ENCODE measurements around the gene CHCHD1. TPM values are rescaled to one million over a fixed set of nuclear protein-coding genes. Genes with fewer than 3 reads are reported as not detected.

CHCHD1 gene
- total and polyA plus RNA-seq, 2 experiments from 2014 or later: 40.6 to 187 TPM

DNA sequence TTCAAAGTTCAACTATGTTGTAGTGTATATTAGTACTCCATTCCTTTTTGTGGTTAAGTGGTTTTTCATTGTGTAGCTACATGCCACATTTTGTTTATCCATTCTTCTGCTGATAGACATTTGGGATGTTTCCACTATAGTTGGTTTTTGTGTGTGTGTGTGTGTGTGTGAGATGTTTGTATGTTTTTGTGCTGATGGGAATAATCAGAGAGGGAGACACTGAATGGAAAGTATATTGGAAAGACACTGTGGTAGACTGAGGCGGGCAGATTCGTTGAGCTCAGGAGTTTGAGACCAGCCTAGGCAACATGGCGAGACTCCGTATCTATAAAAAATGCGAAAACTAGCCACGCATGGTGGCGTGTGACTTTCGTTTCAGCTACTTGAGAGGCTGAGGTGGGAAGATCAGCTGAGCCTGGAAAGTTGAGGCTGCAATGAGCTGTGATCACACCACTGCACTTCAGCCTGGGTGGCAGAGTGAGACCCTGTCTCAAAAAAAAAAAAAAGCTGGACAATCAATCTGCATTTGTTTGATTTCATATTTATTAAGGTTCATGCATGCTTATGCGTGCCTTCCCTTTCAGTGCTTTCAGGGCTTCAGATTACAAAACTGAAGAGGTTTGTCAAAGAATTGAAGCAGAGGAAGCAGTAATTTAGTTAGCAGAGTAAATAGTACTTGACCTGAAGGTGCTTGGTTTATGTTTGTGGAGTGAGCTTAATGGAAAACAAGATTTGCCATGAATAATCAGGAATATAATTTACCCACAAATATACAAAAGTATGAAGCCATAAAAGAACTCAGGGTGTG is 22.9 kb upstream of the CHCHD1 start:
- Histone ChIP-seq H3K9me2 (ENCODE audit: insufficient read depth) (no peaks in the 10 kb centered on the region), H3K36me3 (ENCODE audit: insufficient read depth) (peaks cover 28% of the 10 kb centered on the region), H2AFZ (no peak overlapping the region), H3K4me1 (ENCODE audit: insufficient read depth) (no peaks in the 10 kb centered on the region), H3F3A (replicated peaks; ENCODE audit: low read depth) (no peaks in the 10 kb centered on the region), H3K27ac (ENCODE audit: low read depth) (no peak overlapping the region), H3K4me2 (no peak overlapping the region), H3K27me3 (ENCODE audit: insufficient read depth) (no peaks in the 10 kb centered on the region), H3K79me2 (replicated peaks; ENCODE audit: insufficient read depth) (no peaks in the 10 kb centered on the region), H3K4me3 (no peak overlapping the region), H4K20me1 (replicated peaks; ENCODE audit: insufficient read depth) (peaks cover 9% of the 10 kb centered on the region; the same call in 1 of the 2 replicates)
- DNase-seq (ENCODE audit: low spot score) (no peak), ATAC-seq (no peak)
- H3K9me3 Mint-ChIP-seq: no peaks in the 10 kb centered on the region
- H3K4me3 Mint-ChIP-seq: no peak overlapping the region
- H3K27ac Mint-ChIP-seq: no peak overlapping the region
- H3K4me1 Mint-ChIP-seq: no peaks in the 10 kb centered on the region
- peaks cover 25% of the 10 kb centered on the region for H3K36me3 Mint-ChIP-seq (ENCODE audit: low read depth)
- peaks cover 3% of the 10 kb centered on the region for H3K27me3 Mint-ChIP-seq (ENCODE audit: insufficient read depth, low read depth, poor library complexity)
- TF ChIP-seq POLR2AphosphoS5 (IDR thresholded peaks at IDR 0.05; ENCODE audit: low read depth) (no peak), STAT1 (IDR thresholded peaks at IDR 0.05; ENCODE audit: unreplicated experiment) (no peak), EZH2phosphoT487 (IDR thresholded peaks at IDR 0.05; ENCODE audit: unreplicated experiment) (no peak), JUNB (IDR thresholded peaks at IDR 0.05; ENCODE audit: unreplicated experiment) (no peak), ZNF114 (CRISPR knock-in tag; IDR thresholded peaks at IDR 0.05) (no peak), ZNF331 (CRISPR knock-in tag; IDR thresholded peaks at IDR 0.05; ENCODE audit: low read depth) (no peak), EZH2 (IDR thresholded peaks at IDR 0.05; ENCODE audit: low read depth, unreplicated experiment) (no peak), NANOG (IDR thresholded peaks at IDR 0.05; ENCODE audit: borderline replicate concordance) (no peak), CREB1 (CRISPR knock-in tag; IDR thresholded peaks at IDR 0.05; ENCODE audit: low read depth) (no peak)
- TF ChIP-seq, protein P1, sequence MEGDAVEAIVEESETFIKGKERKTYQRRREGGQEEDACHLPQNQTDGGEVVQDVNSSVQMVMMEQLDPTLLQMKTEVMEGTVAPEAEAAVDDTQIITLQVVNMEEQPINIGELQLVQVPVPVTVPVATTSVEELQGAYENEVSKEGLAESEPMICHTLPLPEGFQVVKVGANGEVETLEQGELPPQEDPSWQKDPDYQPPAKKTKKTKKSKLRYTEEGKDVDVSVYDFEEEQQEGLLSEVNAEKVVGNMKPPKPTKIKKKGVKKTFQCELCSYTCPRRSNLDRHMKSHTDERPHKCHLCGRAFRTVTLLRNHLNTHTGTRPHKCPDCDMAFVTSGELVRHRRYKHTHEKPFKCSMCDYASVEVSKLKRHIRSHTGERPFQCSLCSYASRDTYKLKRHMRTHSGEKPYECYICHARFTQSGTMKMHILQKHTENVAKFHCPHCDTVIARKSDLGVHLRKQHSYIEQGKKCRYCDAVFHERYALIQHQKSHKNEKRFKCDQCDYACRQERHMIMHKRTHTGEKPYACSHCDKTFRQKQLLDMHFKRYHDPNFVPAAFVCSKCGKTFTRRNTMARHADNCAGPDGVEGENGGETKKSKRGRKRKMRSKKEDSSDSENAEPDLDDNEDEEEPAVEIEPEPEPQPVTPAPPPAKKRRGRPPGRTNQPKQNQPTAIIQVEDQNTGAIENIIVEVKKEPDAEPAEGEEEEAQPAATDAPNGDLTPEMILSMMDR (conservative IDR thresholded peaks at IDR 0.05; ENCODE audit: low read depth in 2 of 2): no peak
- TF ChIP-seq, protein P2, sequence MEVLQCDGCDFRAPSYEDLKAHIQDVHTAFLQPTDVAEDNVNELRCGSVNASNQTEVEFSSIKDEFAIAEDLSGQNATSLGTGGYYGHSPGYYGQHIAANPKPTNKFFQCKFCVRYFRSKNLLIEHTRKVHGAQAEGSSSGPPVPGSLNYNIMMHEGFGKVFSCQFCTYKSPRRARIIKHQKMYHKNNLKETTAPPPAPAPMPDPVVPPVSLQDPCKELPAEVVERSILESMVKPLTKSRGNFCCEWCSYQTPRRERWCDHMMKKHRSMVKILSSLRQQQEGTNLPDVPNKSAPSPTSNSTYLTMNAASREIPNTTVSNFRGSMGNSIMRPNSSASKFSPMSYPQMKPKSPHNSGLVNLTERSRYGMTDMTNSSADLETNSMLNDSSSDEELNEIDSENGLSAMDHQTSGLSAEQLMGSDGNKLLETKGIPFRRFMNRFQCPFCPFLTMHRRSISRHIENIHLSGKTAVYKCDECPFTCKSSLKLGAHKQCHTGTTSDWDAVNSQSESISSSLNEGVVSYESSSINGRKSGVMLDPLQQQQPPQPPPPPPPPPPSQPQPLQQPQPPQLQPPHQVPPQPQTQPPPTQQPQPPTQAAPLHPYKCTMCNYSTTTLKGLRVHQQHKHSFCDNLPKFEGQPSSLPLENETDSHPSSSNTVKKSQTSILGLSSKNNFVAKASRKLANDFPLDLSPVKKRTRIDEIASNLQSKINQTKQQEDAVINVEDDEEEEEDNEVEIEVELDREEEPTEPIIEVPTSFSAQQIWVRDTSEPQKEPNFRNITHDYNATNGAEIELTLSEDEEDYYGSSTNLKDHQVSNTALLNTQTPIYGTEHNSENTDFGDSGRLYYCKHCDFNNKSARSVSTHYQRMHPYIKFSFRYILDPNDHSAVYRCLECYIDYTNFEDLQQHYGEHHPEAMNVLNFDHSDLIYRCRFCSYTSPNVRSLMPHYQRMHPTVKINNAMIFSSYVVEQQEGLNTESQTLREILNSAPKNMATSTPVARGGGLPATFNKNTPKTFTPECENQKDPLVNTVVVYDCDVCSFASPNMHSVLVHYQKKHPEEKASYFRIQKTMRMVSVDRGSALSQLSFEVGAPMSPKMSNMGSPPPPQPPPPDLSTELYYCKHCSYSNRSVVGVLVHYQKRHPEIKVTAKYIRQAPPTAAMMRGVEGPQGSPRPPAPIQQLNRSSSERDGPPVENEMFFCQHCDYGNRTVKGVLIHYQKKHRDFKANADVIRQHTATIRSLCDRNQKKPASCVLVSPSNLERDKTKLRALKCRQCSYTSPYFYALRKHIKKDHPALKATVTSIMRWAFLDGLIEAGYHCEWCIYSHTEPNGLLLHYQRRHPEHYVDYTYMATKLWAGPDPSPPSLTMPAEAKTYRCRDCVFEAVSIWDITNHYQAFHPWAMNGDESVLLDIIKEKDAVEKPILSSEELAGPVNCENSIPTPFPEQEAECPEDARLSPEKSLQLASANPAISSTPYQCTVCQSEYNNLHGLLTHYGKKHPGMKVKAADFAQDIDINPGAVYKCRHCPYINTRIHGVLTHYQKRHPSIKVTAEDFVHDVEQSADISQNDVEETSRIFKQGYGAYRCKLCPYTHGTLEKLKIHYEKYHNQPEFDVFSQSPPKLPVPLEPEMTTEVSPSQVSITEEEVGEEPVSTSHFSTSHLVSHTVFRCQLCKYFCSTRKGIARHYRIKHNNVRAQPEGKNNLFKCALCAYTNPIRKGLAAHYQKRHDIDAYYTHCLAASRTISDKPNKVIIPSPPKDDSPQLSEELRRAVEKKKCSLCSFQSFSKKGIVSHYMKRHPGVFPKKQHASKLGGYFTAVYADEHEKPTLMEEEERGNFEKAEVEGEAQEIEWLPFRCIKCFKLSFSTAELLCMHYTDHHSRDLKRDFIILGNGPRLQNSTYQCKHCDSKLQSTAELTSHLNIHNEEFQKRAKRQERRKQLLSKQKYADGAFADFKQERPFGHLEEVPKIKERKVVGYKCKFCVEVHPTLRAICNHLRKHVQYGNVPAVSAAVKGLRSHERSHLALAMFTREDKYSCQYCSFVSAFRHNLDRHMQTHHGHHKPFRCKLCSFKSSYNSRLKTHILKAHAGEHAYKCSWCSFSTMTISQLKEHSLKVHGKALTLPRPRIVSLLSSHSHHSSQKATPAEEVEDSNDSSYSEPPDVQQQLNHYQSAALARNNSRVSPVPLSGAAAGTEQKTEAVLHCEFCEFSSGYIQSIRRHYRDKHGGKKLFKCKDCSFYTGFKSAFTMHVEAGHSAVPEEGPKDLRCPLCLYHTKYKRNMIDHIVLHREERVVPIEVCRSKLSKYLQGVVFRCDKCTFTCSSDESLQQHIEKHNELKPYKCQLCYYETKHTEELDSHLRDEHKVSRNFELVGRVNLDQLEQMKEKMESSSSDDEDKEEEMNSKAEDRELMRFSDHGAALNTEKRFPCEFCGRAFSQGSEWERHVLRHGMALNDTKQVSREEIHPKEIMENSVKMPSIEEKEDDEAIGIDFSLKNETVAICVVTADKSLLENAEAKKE (CRISPR knock-in tag; IDR thresholded peaks at IDR 0.05): no peak
- TF ChIP-seq, protein P3, sequence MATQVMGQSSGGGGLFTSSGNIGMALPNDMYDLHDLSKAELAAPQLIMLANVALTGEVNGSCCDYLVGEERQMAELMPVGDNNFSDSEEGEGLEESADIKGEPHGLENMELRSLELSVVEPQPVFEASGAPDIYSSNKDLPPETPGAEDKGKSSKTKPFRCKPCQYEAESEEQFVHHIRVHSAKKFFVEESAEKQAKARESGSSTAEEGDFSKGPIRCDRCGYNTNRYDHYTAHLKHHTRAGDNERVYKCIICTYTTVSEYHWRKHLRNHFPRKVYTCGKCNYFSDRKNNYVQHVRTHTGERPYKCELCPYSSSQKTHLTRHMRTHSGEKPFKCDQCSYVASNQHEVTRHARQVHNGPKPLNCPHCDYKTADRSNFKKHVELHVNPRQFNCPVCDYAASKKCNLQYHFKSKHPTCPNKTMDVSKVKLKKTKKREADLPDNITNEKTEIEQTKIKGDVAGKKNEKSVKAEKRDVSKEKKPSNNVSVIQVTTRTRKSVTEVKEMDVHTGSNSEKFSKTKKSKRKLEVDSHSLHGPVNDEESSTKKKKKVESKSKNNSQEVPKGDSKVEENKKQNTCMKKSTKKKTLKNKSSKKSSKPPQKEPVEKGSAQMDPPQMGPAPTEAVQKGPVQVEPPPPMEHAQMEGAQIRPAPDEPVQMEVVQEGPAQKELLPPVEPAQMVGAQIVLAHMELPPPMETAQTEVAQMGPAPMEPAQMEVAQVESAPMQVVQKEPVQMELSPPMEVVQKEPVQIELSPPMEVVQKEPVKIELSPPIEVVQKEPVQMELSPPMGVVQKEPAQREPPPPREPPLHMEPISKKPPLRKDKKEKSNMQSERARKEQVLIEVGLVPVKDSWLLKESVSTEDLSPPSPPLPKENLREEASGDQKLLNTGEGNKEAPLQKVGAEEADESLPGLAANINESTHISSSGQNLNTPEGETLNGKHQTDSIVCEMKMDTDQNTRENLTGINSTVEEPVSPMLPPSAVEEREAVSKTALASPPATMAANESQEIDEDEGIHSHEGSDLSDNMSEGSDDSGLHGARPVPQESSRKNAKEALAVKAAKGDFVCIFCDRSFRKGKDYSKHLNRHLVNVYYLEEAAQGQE (IDR thresholded peaks at IDR 0.05; ENCODE audit: unreplicated experiment): no peak
- TF ChIP-seq, protein P4, sequence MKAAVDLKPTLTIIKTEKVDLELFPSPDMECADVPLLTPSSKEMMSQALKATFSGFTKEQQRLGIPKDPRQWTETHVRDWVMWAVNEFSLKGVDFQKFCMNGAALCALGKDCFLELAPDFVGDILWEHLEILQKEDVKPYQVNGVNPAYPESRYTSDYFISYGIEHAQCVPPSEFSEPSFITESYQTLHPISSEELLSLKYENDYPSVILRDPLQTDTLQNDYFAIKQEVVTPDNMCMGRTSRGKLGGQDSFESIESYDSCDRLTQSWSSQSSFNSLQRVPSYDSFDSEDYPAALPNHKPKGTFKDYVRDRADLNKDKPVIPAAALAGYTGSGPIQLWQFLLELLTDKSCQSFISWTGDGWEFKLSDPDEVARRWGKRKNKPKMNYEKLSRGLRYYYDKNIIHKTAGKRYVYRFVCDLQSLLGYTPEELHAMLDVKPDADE (IDR thresholded peaks at IDR 0.05): no peak
